Trophoblast cell (in vitro differentiated cells and primary cell): ENCODE results near the gene THBS3.

ENCODE experiments used
- DNase-seq, 2 donors: peaks; one replicate each; pipeline ENCODE4 v3.0.0-alpha.2; 2016
- H2AFZ ChIP-seq: 2 replicates; pipeline ENCODE4 v1.6.1; 2013; ENCODE audit warnings: low read length, moderate library complexity, mild to moderate bottlenecking; ENCODE audit not compliant: insufficient read depth, poor library complexity
- H2AK5ac ChIP-seq: 2 replicates; pipeline ENCODE4 v1.6.1; 2013; ENCODE audit warnings: mild to moderate bottlenecking, low read length
- H2BK120ac ChIP-seq: 2 replicates; pipeline ENCODE4 v1.6.1; 2013; ENCODE audit warnings: low read length, mild to moderate bottlenecking, moderate library complexity; ENCODE audit not compliant: insufficient read depth, poor library complexity
- H2BK12ac ChIP-seq: 2 replicates; pipeline ENCODE4 v1.6.1; 2013; ENCODE audit warnings: mild to moderate bottlenecking, low read length, moderate library complexity
- H2BK5ac ChIP-seq: 2 replicates; pipeline ENCODE4 v1.6.1; 2013; ENCODE audit warnings: low read length, low read depth, moderate library complexity, mild to moderate bottlenecking; ENCODE audit not compliant: poor library complexity
- H3K14ac ChIP-seq: 2 replicates; pipeline ENCODE4 v1.6.1; 2013; ENCODE audit warnings: mild to moderate bottlenecking, low read length
- H3K18ac ChIP-seq: 2 replicates; pipeline ENCODE4 v1.6.1; 2013; ENCODE audit warnings: mild to moderate bottlenecking, low read length
- H3K23ac ChIP-seq: 2 replicates; pipeline ENCODE4 v1.6.1; 2013; ENCODE audit warnings: low read length
- H3K27ac ChIP-seq: 2 replicates; pipeline ENCODE4 v1.5.1; 2013; ENCODE audit warnings: low read depth, mild to moderate bottlenecking, inconsistent platforms, low read length, moderate library complexity
- H3K27me3 ChIP-seq: 2 replicates; pipeline ENCODE4 v1.6.1; 2013; ENCODE audit warnings: inconsistent platforms, mild to moderate bottlenecking, low read length, moderate library complexity; ENCODE audit not compliant: insufficient read depth
- H3K36me3 ChIP-seq, 2 experiments: 1 replicate in 1 of 2; 2 replicates in 1 of 2; pipeline ENCODE4 v1.6.1; 2013; ENCODE audit warnings: low read length in 2 of 2, mild to moderate bottlenecking in 2 of 2, moderate library complexity in 1 of 2; ENCODE audit not compliant: insufficient read depth in 2 of 2, control insufficient read depth in 1 of 2
- H3K4ac ChIP-seq: 2 replicates; pipeline ENCODE4 v1.6.1; 2013; ENCODE audit warnings: low read depth, mild to moderate bottlenecking, low read length, moderate library complexity
- H3K4me1 ChIP-seq, 2 experiments: 1 replicate in 1 of 2; 2 replicates in 1 of 2; pipeline ENCODE4 v1.6.1; 2013; ENCODE audit warnings: low read length in 2 of 2, mild to moderate bottlenecking in 2 of 2, moderate library complexity in 1 of 2; ENCODE audit not compliant: insufficient read depth in 2 of 2, control insufficient read depth in 1 of 2
- H3K4me2 ChIP-seq: 2 replicates; pipeline ENCODE4 v1.6.1; 2013; ENCODE audit warnings: inconsistent platforms, mild to moderate bottlenecking, low read length, moderate library complexity
- H3K4me3 ChIP-seq: 2 replicates; pipeline ENCODE4 v1.5.1; 2013; ENCODE audit warnings: mild to moderate bottlenecking, low read depth, low read length, inconsistent platforms
- H3K79me1 ChIP-seq: one replicate; pipeline ENCODE4 v1.6.1; 2013; ENCODE audit warnings: low read length
- H3K79me2 ChIP-seq: 2 replicates; pipeline ENCODE4 v1.6.1; 2013; ENCODE audit warnings: low read length, mild to moderate bottlenecking; ENCODE audit not compliant: control insufficient read depth, insufficient read depth, poor library complexity
- H3K9ac ChIP-seq: 2 replicates; pipeline ENCODE4 v1.6.1; 2013; ENCODE audit warnings: mild to moderate bottlenecking, low read length
- H3K9me3 ChIP-seq: 2 replicates; pipeline ENCODE4 v1.6.1; 2013; ENCODE audit warnings: low read depth, mild to moderate bottlenecking, control low read depth, inconsistent platforms, low read length; ENCODE audit not compliant: insufficient read depth
- H4K12ac ChIP-seq: 2 replicates; pipeline ENCODE4 v1.6.1; 2013; ENCODE audit warnings: low read depth, mild to moderate bottlenecking, low read length, moderate library complexity
- H4K8ac ChIP-seq: 2 replicates; pipeline ENCODE4 v1.6.1; 2013; ENCODE audit warnings: low read depth, mild to moderate bottlenecking, low read length, moderate library complexity
- H4K91ac ChIP-seq: one replicate; pipeline ENCODE4 v1.6.1; 2013; ENCODE audit warnings: low read depth, mild to moderate bottlenecking, low read length, moderate library complexity
- WGBS: extraction: QIAGEN DNeasy Blood & Tissue Kit; methylation state at CpG from one replicate; pipeline ENCODE4 v1.1.7; 2013; ENCODE audit warnings: missing lambda C conversion rate; ENCODE audit not compliant: insufficient read length, insufficient coverage; ENCODE audit errors: extremely low coverage; 5-methylcytosine and 5-hydroxymethylcytosine counted together

The THBS3 gene

GRCh38 chr1:155254714-155255242 lies 47.1 kb upstream of the THBS3 start:
- Histone ChIP-seq H2AFZ (peak overlapping the region; percentile 67), H3K4me2 (peak overlapping the region; percentile 96), H3K9ac (peak overlapping the region; percentile 29), H3K4ac (peak overlapping the region; percentile 62), H3K36me3 (peaks cover 19 to 27% of the 10 kb centered on the region in 2 experiments), H4K8ac (peak overlapping the region; percentile 80), H4K91ac (peak overlapping the region; percentile 81), H2BK5ac (no peak overlapping the region), H2AK5ac (peak overlapping the region; percentile 69), H3K4me1 (peaks cover 23 to 25% of the 10 kb centered on the region in 2 experiments), H3K18ac (peak overlapping the region; percentile 81), H3K27me3 (no peaks in the 10 kb centered on the region), H4K12ac (peak overlapping the region; percentile 33), H3K23ac (no peak overlapping the region), H3K79me2 (peaks cover 11% of the 10 kb centered on the region), H2BK12ac (peak overlapping the region; percentile 7), H3K14ac (peak overlapping the region; percentile 90), H3K4me3 (peak overlapping the region; percentile 84), H3K27ac (peak overlapping the region; percentile 90), H2BK120ac (peak overlapping the region; percentile 40), H3K9me3 (no peaks in the 10 kb centered on the region), H3K79me1 (peaks cover 13% of the 10 kb centered on the region)
- no CpG with 5 or more reads among the region's 35 CpGs for WGBS
- no peak for DNase-seq

- Histone ChIP-seq H4K12ac (peak overlapping the region; percentile 33), H3K4ac (no peak overlapping the region), H3K4me3 (peak overlapping the region; percentile 84), H3K9me3 (no peaks in the 10 kb centered on the region), H3K36me3 (peaks cover 19 to 25% of the 10 kb centered on the region in 2 experiments), H3K23ac (no peak overlapping the region), H2BK120ac (no peak overlapping the region), H3K18ac (peak overlapping the region; percentile 81), H3K4me2 (peak overlapping the region; percentile 96), H3K79me2 (peaks cover 11% of the 10 kb centered on the region), H4K8ac (peak overlapping the region; percentile 80), H2BK12ac (peak overlapping the region; percentile 7), H2AFZ (peak overlapping the region; percentile 67), H4K91ac (peak overlapping the region; percentile 81), H3K14ac (peak overlapping the region; percentile 90), H3K27ac (no peak overlapping the region), H2AK5ac (peak overlapping the region; percentile 69), H3K27me3 (no peaks in the 10 kb centered on the region), H2BK5ac (no peak overlapping the region), H3K9ac (no peak overlapping the region), H3K4me1 (peaks cover 23 to 25% of the 10 kb centered on the region in 2 experiments), H3K79me1 (peaks cover 13% of the 10 kb centered on the region)
- DNase-seq: no peak
- no CpG with 5 or more reads among the region's 12 CpGs for WGBS
These were observed 46.6 kb upstream of the THBS3 start for GRCh38 chr1:155254228-155254713.

- peak overlapping the region; percentile 69 for H2AK5ac ChIP-seq
- no peak overlapping the region for H2AFZ ChIP-seq
- no peak overlapping the region for H4K8ac ChIP-seq
- H3K4me2 ChIP-seq: peak overlapping the region; percentile 96
- no peak overlapping the region for H2BK12ac ChIP-seq
- WGBS: no CpG with 5 or more reads among the region's 5 CpGs
- no peak overlapping the region for H3K27ac ChIP-seq
- no peak overlapping the region for H3K18ac ChIP-seq
- no peak overlapping the region for H3K9ac ChIP-seq
- H2BK120ac ChIP-seq: no peak overlapping the region
- H3K14ac ChIP-seq: no peak overlapping the region
- H3K23ac ChIP-seq: no peak overlapping the region
- peaks cover 21 to 23% of the 10 kb centered on the region in 2 experiments for H3K36me3 ChIP-seq
- H4K12ac ChIP-seq: no peak overlapping the region
- H3K79me2 ChIP-seq: peaks cover 11% of the 10 kb centered on the region
- H4K91ac ChIP-seq: peak overlapping the region; percentile 8
- no peak overlapping the region for H3K4me3 ChIP-seq
- no peak overlapping the region for H3K4ac ChIP-seq
- no peak overlapping the region for H2BK5ac ChIP-seq
- no peak for DNase-seq
- no peaks in the 10 kb centered on the region for H3K27me3 ChIP-seq
- no peaks in the 10 kb centered on the region for H3K9me3 ChIP-seq
- H3K79me1 ChIP-seq: peaks cover 13% of the 10 kb centered on the region
- H3K4me1 ChIP-seq: peaks cover 23 to 25% of the 10 kb centered on the region in 2 experiments
These were observed 46.1 kb upstream of the THBS3 start for GRCh38 chr1:155253797-155254196.

GRCh38 chr1:155253208-155253607 lies 45.5 kb upstream of the THBS3 start:
- H3K14ac ChIP-seq: no peak overlapping the region
- no peak overlapping the region for H2BK5ac ChIP-seq
- no peaks in the 10 kb centered on the region for H3K9me3 ChIP-seq
- peak overlapping the region; percentile 51 for H2BK12ac ChIP-seq
- no peak overlapping the region for H3K23ac ChIP-seq
- H3K4ac ChIP-seq: no peak overlapping the region
- no peak overlapping the region for H3K4me3 ChIP-seq
- peaks cover 23 to 25% of the 10 kb centered on the region in 2 experiments for H3K4me1 ChIP-seq
- no CpG with 5 or more reads among the region's 5 CpGs for WGBS
- no peak overlapping the region for H4K91ac ChIP-seq
- H3K18ac ChIP-seq: no peak overlapping the region
- peaks cover 11% of the 10 kb centered on the region for H3K79me2 ChIP-seq
- no peak overlapping the region for H4K8ac ChIP-seq
- H4K12ac ChIP-seq: no peak overlapping the region
- no peak overlapping the region for H3K27ac ChIP-seq
- H3K79me1 ChIP-seq: peaks cover 13% of the 10 kb centered on the region
- no peak for DNase-seq
- H3K4me2 ChIP-seq: peak overlapping the region; percentile 9
- no peaks in the 10 kb centered on the region for H3K27me3 ChIP-seq
- no peak overlapping the region for H2BK120ac ChIP-seq
- H3K9ac ChIP-seq: no peak overlapping the region
- H2AK5ac ChIP-seq: peak overlapping the region; percentile 6
- peaks cover 21 to 26% of the 10 kb centered on the region in 2 experiments for H3K36me3 ChIP-seq
- no peak overlapping the region for H2AFZ ChIP-seq
